Endothelial cell (in vitro differentiated cells): Measurements from ENCODE around the gene KCNA4. TPM values are rescaled to one million over a fixed set of nuclear protein-coding genes. Genes with fewer than 3 reads are reported as not detected.

Experiments
- DNase-seq: peaks from one replicate; pipeline ENCODE4 v3.0.0; 2021; ENCODE audit warnings: low spot score
- H3K27ac Mint-ChIP-seq: one replicate; pipeline ENCODE4 v1.8.0; 2021; ENCODE audit warnings: mixed read lengths, inconsistent platforms; ENCODE audit not compliant: unreplicated experiment
- H3K27me3 Mint-ChIP-seq: one replicate; pipeline ENCODE4 v1.8.0; 2021; ENCODE audit warnings: mild to moderate bottlenecking, moderate library complexity, mixed read lengths, inconsistent platforms; ENCODE audit not compliant: unreplicated experiment
- H3K36me3 Mint-ChIP-seq: one replicate; pipeline ENCODE4 v1.8.0; 2021; ENCODE audit warnings: mild to moderate bottlenecking, low read depth, mixed read lengths, inconsistent platforms; ENCODE audit not compliant: unreplicated experiment
- H3K4me1 Mint-ChIP-seq: one replicate; pipeline ENCODE4 v1.8.0; 2021; ENCODE audit warnings: mild to moderate bottlenecking, mixed read lengths, inconsistent platforms; ENCODE audit not compliant: unreplicated experiment
- H3K4me3 Mint-ChIP-seq: one replicate; pipeline ENCODE4 v1.8.0; 2021; ENCODE audit warnings: mild to moderate bottlenecking, mixed read lengths, inconsistent platforms; ENCODE audit not compliant: unreplicated experiment
- H3K9me3 Mint-ChIP-seq: one replicate; pipeline ENCODE4 v1.8.0; 2021; ENCODE audit warnings: mixed read lengths, inconsistent platforms; ENCODE audit not compliant: unreplicated experiment
- CTCF ChIP-seq: fragments of 200-600 bp; sonication (generic); IDR thresholded peaks from one replicate; pipeline ENCODE4 v1.5.0; 2021; ENCODE audit warnings: antibody characterized with exemption; ENCODE audit not compliant: unreplicated experiment
- total RNA-seq: library from RNA; stranded (reverse); fragmentation: NEBNext Ultra II Directional; extraction: Animal tissue kit (Norgen Biotek cat#: 25700); gene quantifications from one replicate; pipeline ENCODE4 v1.2.1, GENCODE V29; 2021; ENCODE audit not compliant: unreplicated experiment

KCNA4 gene
- total RNA-seq, 1 donor from 2014 or later, result 0.21 TPM

GRCh38 chr11:30023074-30023473 lies 6.2 kb upstream of the KCNA4 start:
- H3K27ac Mint-ChIP-seq, result no peak overlapping the region
- H3K4me1 Mint-ChIP-seq, result no peaks in the 10 kb centered on the region
- no peak for TF ChIP-seq CTCF
- no peak overlapping the region for H3K4me3 Mint-ChIP-seq
- no peak for DNase-seq
- H3K36me3 Mint-ChIP-seq, result no peaks in the 10 kb centered on the region
- no peaks in the 10 kb centered on the region for H3K9me3 Mint-ChIP-seq
- peaks cover 12% of the 10 kb centered on the region for H3K27me3 Mint-ChIP-seq

GRCh38 chr11:30019481-30019880 lies 2.7 kb upstream of the KCNA4 start:
- Mint-ChIP-seq H3K27me3 (peaks cover 23% of the 10 kb centered on the region), H3K4me3 (no peak overlapping the region), H3K9me3 (no peaks in the 10 kb centered on the region), H3K27ac (no peak overlapping the region), H3K4me1 (no peaks in the 10 kb centered on the region), H3K36me3 (no peaks in the 10 kb centered on the region)
- DNase-seq, result no peak
- no peak for TF ChIP-seq CTCF

GRCh38 chr11:30018495-30018894 lies 1.7 kb upstream of the KCNA4 start:
- no peaks in the 10 kb centered on the region for H3K36me3 Mint-ChIP-seq
- H3K27ac Mint-ChIP-seq, result no peak overlapping the region
- no peak overlapping the region for H3K4me3 Mint-ChIP-seq
- no peaks in the 10 kb centered on the region for H3K4me1 Mint-ChIP-seq
- no peaks in the 10 kb centered on the region for H3K9me3 Mint-ChIP-seq
- TF ChIP-seq CTCF, result no peak
- no peak for DNase-seq
- peaks cover 23% of the 10 kb centered on the region for H3K27me3 Mint-ChIP-seq

- no peak for TF ChIP-seq CTCF
- H3K4me3 Mint-ChIP-seq, result peak overlapping the region; percentile 72
- DNase-seq, result no peak
These were observed 640 bp upstream of the KCNA4 start for GRCh38 chr11:30017445-30017895.

GRCh38 chr11:30015725-30016412 lies 961 bp downstream of the KCNA4 start:
- H3K27ac Mint-ChIP-seq, result no peak overlapping the region
- H3K36me3 Mint-ChIP-seq, result no peaks in the 10 kb centered on the region
- DNase-seq, result no peak
- H3K9me3 Mint-ChIP-seq, result no peaks in the 10 kb centered on the region
- no peak for TF ChIP-seq CTCF
- H3K27me3 Mint-ChIP-seq, result peaks cover 23% of the 10 kb centered on the region
- no peak overlapping the region for H3K4me3 Mint-ChIP-seq
- H3K4me1 Mint-ChIP-seq, result no peaks in the 10 kb centered on the region

More at GRCh38 chr11:30017445-30017895, 640 bp upstream of the KCNA4 start:
- Mint-ChIP-seq H3K4me1 (no peaks in the 10 kb centered on the region), H3K9me3 (no peaks in the 10 kb centered on the region), H3K36me3 (no peaks in the 10 kb centered on the region), H3K27ac (no peak overlapping the region), H3K27me3 (peaks cover 23% of the 10 kb centered on the region)
